B cell (primary cell): ENCODE results near the gene NAPEPLD. TPM values are rescaled to one million over a fixed set of nuclear protein-coding genes. Genes with fewer than 3 reads are reported as not detected.
"Not testable (repeated sequence)": the region's sequence is repeated elsewhere in the genome, so short reads cannot be mapped to it uniquely, and the experiment has no call there.

ENCODE experiments used
- ATAC-seq: fragments of 200-7000 bp; cut with Tn5 transposase; one replicate; pipeline ENCODE4 v1.10.0; 2021; ENCODE audit warnings: low read depth, mild to moderate bottlenecking, moderate number of reproducible peaks, moderate library complexity
- CTCF ChIA-PET: fragments of 350-600 bp; sonication (Branson Sonifier 250); formaldehyde crosslinking; loops from one replicate; lab custom pipeline; 2021; ENCODE audit warnings: antibody characterized with exemption, inconsistent platforms; lab: Charles Lee
- POLR2A ChIA-PET: fragments of 350-600 bp; sonication (Branson Sonifier 250); formaldehyde crosslinking; loops from one replicate; lab custom pipeline; 2021; ENCODE audit warnings: antibody characterized with exemption; lab: Charles Lee
- DNase-seq: peaks from one replicate; pipeline ENCODE4 v3.0.0; 2013
- H2AFZ ChIP-seq: 2 replicates; pipeline ENCODE4 v1.6.1; 2012; ENCODE audit warnings: mild to moderate bottlenecking, low read depth, low read length; ENCODE audit not compliant: insufficient read depth, poor library complexity, severe bottlenecking
- H3K27ac ChIP-seq, 2 donors: 1 replicate in 1 of 2; 2 replicates in 1 of 2; pipeline ENCODE4 v1.5.1; 2012 to 2013; ENCODE audit warnings: low read length in 2 of 2, mild to moderate bottlenecking in 2 of 2, moderate library complexity in 1 of 2
- H3K27me3 ChIP-seq, 4 experiments: fragments of 200-600 bp in 1 of 4; sonication (generic) in 1 of 4; replicated peaks in 1 of 4; 1 replicate in 2 of 4; 2 replicates in 2 of 4; pipeline versions ENCODE4 v1.6.1 to v1.7.0; 2013 to 2016; ENCODE audit warnings: low read length in 3 of 4, mild to moderate bottlenecking in 2 of 4, mixed read lengths in 1 of 4, moderate library complexity in 1 of 4; ENCODE audit not compliant: insufficient read depth in 4 of 4, control insufficient read depth in 3 of 4; ENCODE audit errors: control extremely low read depth in 1 of 4
- H3K36me3 ChIP-seq, 2 experiments: replicated peaks in 1 of 2; 1 replicate in 1 of 2; 2 replicates in 1 of 2; pipeline versions ENCODE4 v1.6.1 to v1.7.1; 2013; ENCODE audit warnings: low read length in 1 of 2; ENCODE audit not compliant: insufficient read depth in 2 of 2, control insufficient read depth in 1 of 2; ENCODE audit errors: control extremely low read depth in 1 of 2, extremely low read depth in 1 of 2
- H3K4me1 ChIP-seq, 2 donors: fragments of 200-600 bp in 1 of 2; sonication (generic) in 1 of 2; 1 replicate in 1 of 2; 2 replicates in 1 of 2; pipeline versions ENCODE4 v1.5.1 to v1.6.1; 2013 to 2017; ENCODE audit warnings: low read length in 2 of 2; ENCODE audit not compliant: control insufficient read depth in 2 of 2, insufficient read depth in 2 of 2
- H3K4me2 ChIP-seq: replicated peaks from 2 replicates; pipeline ENCODE3; 2012; ENCODE audit warnings: mild to moderate bottlenecking, low read depth, low read length; ENCODE audit not compliant: poor library complexity, severe bottlenecking
- H3K4me3 ChIP-seq, 5 experiments: fragments of 200-600 bp in 1 of 5; sonication (generic) in 1 of 5; 1 replicate in 3 of 5; 2 replicates in 2 of 5; pipeline versions ENCODE4 v1.5.1 to v1.7.0; 2011 to 2016; ENCODE audit warnings: low read length in 4 of 5, mild to moderate bottlenecking in 4 of 5, low read depth in 2 of 5, control low read depth in 1 of 5, moderate library complexity in 1 of 5; ENCODE audit not compliant: insufficient read depth in 1 of 5; ENCODE audit errors: control extremely low read depth in 1 of 5, extremely low read depth in 1 of 5
- H3K79me2 ChIP-seq: fragments of 200-600 bp; sonication (generic); one replicate; pipeline ENCODE4 v1.6.0; 2016; ENCODE audit warnings: low read length; ENCODE audit not compliant: control insufficient read depth, insufficient read depth
- H3K9ac ChIP-seq: fragments of 200-600 bp; sonication (generic); 2 replicates; pipeline ENCODE4 v1.6.1; 2017; ENCODE audit warnings: mild to moderate bottlenecking, low read length, moderate library complexity
- H3K9me3 ChIP-seq, 3 donors: one replicate each; pipeline versions ENCODE4 v1.6.1 to v1.7.1; 2013; ENCODE audit warnings: low read length in 2 of 3; ENCODE audit not compliant: control insufficient read depth in 2 of 3, insufficient read depth in 1 of 3; ENCODE audit errors: control extremely low read depth in 1 of 3
- H4K20me1 ChIP-seq: 2 replicates; pipeline ENCODE4 v1.6.0; 2012; ENCODE audit warnings: mild to moderate bottlenecking, low read length; ENCODE audit not compliant: insufficient read depth, control insufficient read depth, poor library complexity, severe bottlenecking
- H3K27ac Mint-ChIP-seq: one replicate; pipeline ENCODE4 v1.8.0; 2021; ENCODE audit warnings: mixed read lengths
- H3K27me3 Mint-ChIP-seq: one replicate; pipeline ENCODE4 v1.8.0; 2021; ENCODE audit warnings: mixed read lengths
- H3K4me1 Mint-ChIP-seq: one replicate; pipeline ENCODE4 v1.8.0; 2021; ENCODE audit warnings: mixed read lengths
- H3K4me3 Mint-ChIP-seq: one replicate; pipeline ENCODE4 v1.8.0; 2021; ENCODE audit warnings: mixed read lengths
- H3K9me3 Mint-ChIP-seq: one replicate; pipeline ENCODE4 v1.8.0; 2022; ENCODE audit warnings: mixed read lengths; ENCODE audit not compliant: insufficient read depth
- CTCF ChIP-seq: fragments of 200-600 bp; IDR thresholded peaks from one replicate; pipeline ENCODE4 v1.8.0; 2022; ENCODE audit warnings: antibody characterized with exemption, mild to moderate bottlenecking
- EZH2 ChIP-seq: IDR thresholded peaks from 2 replicates; pipeline ENCODE4 v1.6.1; 2012; ENCODE audit warnings: borderline replicate concordance, low read depth, mild to moderate bottlenecking, moderate library complexity, low read length; ENCODE audit not compliant: insufficient read depth, poor library complexity, severe bottlenecking
- WGBS: methylation state at CpG from one replicate; pipeline ENCODE4 v1.1.5; 2013; ENCODE audit warnings: missing lambda C conversion rate; ENCODE audit not compliant: insufficient coverage; 5-methylcytosine and 5-hydroxymethylcytosine counted together
- intact Hi-C: fragments of 100-400 bp; cut with micrococcal nuclease; formaldehyde crosslinking; loops from one replicate; pipeline ENCODE4 v1.10.0; 2022
- polyA plus RNA-seq: library from polyadenylated mRNA; depleted of rRNA; stranded (reverse); fragments of >200 nt; gene quantifications from 2 replicates; pipeline ENCODE4 v1.2.3, GENCODE V29; 2012
- total RNA-seq, 2 donors: library from RNA; stranded (reverse); fragments of 120-200 nt in 1 of 2; gene quantifications; 1 replicate in 1 of 2; 2 replicates in 1 of 2; pipeline versions ENCODE4 v1.2.3 to v1.2.4, GENCODE V29; 2013 to 2022

Gene NAPEPLD
- total and polyA plus RNA-seq, 2 donors (not counting 1 experiment from before 2014, with no cell fraction given), result 3.8 to 20.7 TPM

- H3K4me3 Mint-ChIP-seq, H3K27me3 ChIP-seq, POLR2A ChIA-PET, H3K27ac ChIP-seq, H4K20me1 ChIP-seq, H3K9ac ChIP-seq, H3K27me3 Mint-ChIP-seq, H3K36me3 ChIP-seq, DNase-seq, H3K4me3 ChIP-seq, H3K4me2 ChIP-seq, H3K27ac Mint-ChIP-seq, intact Hi-C loops, H2AFZ ChIP-seq, H3K9me3 Mint-ChIP-seq, H3K9me3 ChIP-seq, ATAC-seq, CTCF ChIA-PET: not testable (repeated sequence)
- H3K4me1 Mint-ChIP-seq, result peaks cover 32% of the 10 kb centered on the region
- H3K4me1 ChIP-seq, result peaks cover 17 to 24% of the 10 kb centered on the region in 2 donors
- WGBS, result 100% methylated on average over 3 of the region's 8 CpGs
- H3K79me2 ChIP-seq, result peaks cover 12% of the 10 kb centered on the region
Observed at GRCh38 chr7:103151993-103152676, 3.2 kb upstream of the NAPEPLD start.

GRCh38 chr7:103150192-103150591, 1.3 kb upstream of the NAPEPLD start:
- Histone ChIP-seq H3K27me3 (no peaks in the 10 kb centered on the region), H3K4me2 (peak overlapping the region; percentile 75), H2AFZ (peak overlapping the region; percentile 99), H3K4me1 (peaks cover 18 to 19% of the 10 kb centered on the region in 2 donors), H3K27ac (no peak overlapping the region), H3K79me2 (peaks cover 12% of the 10 kb centered on the region), H3K9me3 (no peaks in the 10 kb centered on the region), H3K4me3 (peak overlapping the region in 1 of 5 experiments; percentile 100), H4K20me1 (no peaks in the 10 kb centered on the region), H3K36me3 (no peaks in the 10 kb centered on the region), H3K9ac (peak overlapping the region; percentile 97)
- Mint-ChIP-seq H3K27ac (peak overlapping the region; percentile 96), H3K4me1 (peaks cover 37% of the 10 kb centered on the region), H3K4me3 (peak overlapping the region; percentile 97), H3K27me3 (no peaks in the 10 kb centered on the region), H3K9me3 (no peaks in the 10 kb centered on the region)
- POLR2A ChIA-PET, result interaction anchor here (0.5 kb wide), 1 partner anchor 45 kb away, joined by 4 read pairs; no protein-coding TSS in a partner anchor
- TF ChIP-seq CTCF, result no peak
- TF ChIP-seq EZH2, result no peak
- intact Hi-C loops, result no loop called here
- no peak for DNase-seq
- no peak for ATAC-seq
- CTCF ChIA-PET, result no interaction called here
